Measurements from ENCODE around the gene CCDC102A.
A peak's percentile ranks its signal among the peaks of the same experiment; 100 is the strongest.

Gene CCDC102A

DNA sequence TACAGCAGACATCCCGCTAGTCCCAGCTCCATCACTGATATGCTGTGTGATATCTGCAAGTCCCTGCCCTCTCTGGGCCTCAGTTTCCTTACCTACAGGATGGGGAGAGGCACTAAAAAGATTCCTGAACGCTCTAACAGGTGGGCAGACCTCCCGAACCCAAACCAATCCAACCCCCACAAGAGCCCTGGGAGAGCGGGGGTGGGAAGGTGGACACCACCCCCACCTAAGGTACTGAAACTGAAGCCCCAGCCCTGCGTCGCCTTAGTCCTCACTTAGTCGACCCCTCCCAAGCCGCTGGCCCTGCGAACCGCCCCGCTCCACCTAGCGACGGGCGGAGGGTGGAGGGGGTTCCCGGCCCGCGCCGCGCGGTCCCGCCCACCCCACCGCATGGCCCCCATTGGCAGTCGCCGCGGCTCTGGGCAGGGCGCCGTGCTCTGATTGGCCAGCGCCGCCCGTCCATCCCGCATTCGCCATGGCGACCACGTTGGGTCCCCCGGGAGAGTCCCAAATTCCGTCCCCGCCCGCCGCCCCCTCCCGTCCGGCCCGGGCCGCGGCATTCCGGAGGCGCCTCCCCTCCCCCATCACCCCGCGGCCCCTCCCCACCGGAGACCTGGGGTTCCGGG, 578 bp downstream of the CCDC102A start:
- H3K27me3 ChIP-seq (ENCODE audit: control insufficient read depth in 1 of 2, insufficient read depth in 2 of 2, low read length in 2 of 2): no peaks in the 10 kb centered on the region
- H3K4me1 ChIP-seq (ENCODE audit: control insufficient read depth, insufficient read depth, low read length): peaks cover 41% of the 10 kb centered on the region
- H3K36me3 ChIP-seq (ENCODE audit: control insufficient read depth in 2 of 2, insufficient read depth in 2 of 2, low read length in 2 of 2): no peaks in the 10 kb centered on the region
- peak overlapping the region; percentile 64 for H3K27ac ChIP-seq (ENCODE audit: low read length)
- no peaks in the 10 kb centered on the region for H3K9me3 ChIP-seq (ENCODE audit: control insufficient read depth in 2 of 2, low read length in 2 of 2)
- H3K9ac ChIP-seq (ENCODE audit: low read length in 2 of 2): peak overlapping the region; percentile 79 to 90
- peak overlapping the region; percentile 92 to 95 for H3K4me3 ChIP-seq (ENCODE audit: low read length in 2 of 2)

DNA sequence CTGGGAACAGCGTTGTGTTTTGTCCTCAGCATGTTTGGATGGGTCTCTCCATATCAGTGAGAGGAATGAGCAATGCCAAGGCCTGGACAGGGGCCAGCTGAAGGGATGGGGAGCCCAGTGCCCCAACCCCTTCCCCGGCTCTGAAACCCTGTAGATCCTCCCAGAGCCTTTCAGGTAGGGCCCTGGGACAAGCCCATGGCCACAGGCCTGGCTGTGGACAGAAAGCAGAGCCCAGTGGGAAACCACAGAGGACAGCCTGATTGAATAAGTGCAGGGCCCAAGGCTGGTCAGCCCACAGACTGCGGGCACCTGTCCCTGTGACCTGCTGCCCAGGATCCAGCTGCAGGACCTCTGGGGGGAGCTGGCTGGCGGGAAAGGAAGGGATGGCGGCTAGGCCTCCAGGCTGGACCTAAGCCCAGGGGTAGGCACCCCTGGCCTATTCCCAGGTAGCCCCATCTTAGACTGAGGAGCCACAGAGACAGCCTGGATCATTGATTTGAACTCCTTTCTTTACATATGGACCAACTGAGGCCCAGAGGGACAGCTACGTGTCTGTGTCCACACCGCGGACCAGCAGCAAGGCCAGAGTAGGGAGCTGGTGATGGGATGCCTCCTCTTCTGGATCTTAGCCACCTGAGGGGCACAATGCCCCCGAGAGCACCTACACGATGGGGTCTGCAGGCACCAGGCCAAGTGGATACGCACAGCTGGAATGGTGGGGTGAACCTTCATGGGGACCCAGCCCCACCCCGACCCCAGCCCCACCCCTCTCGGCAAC, 1.3 kb downstream of the CCDC102A start:
- Histone ChIP-seq H3K4me1 (ENCODE audit: control insufficient read depth, insufficient read depth, low read length) (peaks cover 48% of the 10 kb centered on the region), H3K9me3 (ENCODE audit: control insufficient read depth in 2 of 2, low read length in 2 of 2) (no peaks in the 10 kb centered on the region), H3K36me3 (ENCODE audit: control insufficient read depth in 2 of 2, insufficient read depth in 2 of 2, low read length in 2 of 2) (no peaks in the 10 kb centered on the region), H3K4me3 (ENCODE audit: low read length in 2 of 2) (peak overlapping the region; percentile 92 to 95), H3K27ac (ENCODE audit: low read length) (peak overlapping the region; percentile 24), H3K27me3 (ENCODE audit: control insufficient read depth in 1 of 2, insufficient read depth in 2 of 2, low read length in 2 of 2) (no peaks in the 10 kb centered on the region), H3K9ac (ENCODE audit: low read length in 2 of 2) (peak overlapping the region in 1 of 2 donors; percentile 79)

- peak overlapping the region in 1 of 2 donors; percentile 54 for H3K4me3 ChIP-seq (ENCODE audit: low read length in 2 of 2)
- no peaks in the 10 kb centered on the region for H3K36me3 ChIP-seq (ENCODE audit: control insufficient read depth in 2 of 2, insufficient read depth in 2 of 2, low read length in 2 of 2)
- H3K9me3 ChIP-seq (ENCODE audit: control insufficient read depth in 2 of 2, low read length in 2 of 2): no peaks in the 10 kb centered on the region
- no peaks in the 10 kb centered on the region for H3K27me3 ChIP-seq (ENCODE audit: control insufficient read depth in 1 of 2, insufficient read depth in 2 of 2, low read length in 2 of 2)
- H3K9ac ChIP-seq (ENCODE audit: low read length in 2 of 2): no peak overlapping the region
- peak overlapping the region; percentile 18 for H3K27ac ChIP-seq (ENCODE audit: low read length)
- H3K4me1 ChIP-seq (ENCODE audit: control insufficient read depth, insufficient read depth, low read length): peaks cover 53% of the 10 kb centered on the region
Observed at GRCh38 chr16:57534337-57534880, 2.0 kb downstream of the CCDC102A start.

- H3K27me3 ChIP-seq (ENCODE audit: control insufficient read depth in 1 of 2, insufficient read depth in 2 of 2, low read length in 2 of 2): no peaks in the 10 kb centered on the region
- no peak overlapping the region for H3K9ac ChIP-seq (ENCODE audit: low read length in 2 of 2)
- no peaks in the 10 kb centered on the region for H3K36me3 ChIP-seq (ENCODE audit: control insufficient read depth in 2 of 2, insufficient read depth in 2 of 2, low read length in 2 of 2)
- peak overlapping the region; percentile 18 for H3K27ac ChIP-seq (ENCODE audit: low read length)
- no peaks in the 10 kb centered on the region for H3K9me3 ChIP-seq (ENCODE audit: control insufficient read depth in 2 of 2, low read length in 2 of 2)
- H3K4me3 ChIP-seq (ENCODE audit: low read length in 2 of 2): peak overlapping the region in 1 of 2 donors; percentile 54
- H3K4me1 ChIP-seq (ENCODE audit: control insufficient read depth, insufficient read depth, low read length): peaks cover 53% of the 10 kb centered on the region
Observed at GRCh38 chr16:57533431-57534336, 2.7 kb downstream of the CCDC102A start.

DNA sequence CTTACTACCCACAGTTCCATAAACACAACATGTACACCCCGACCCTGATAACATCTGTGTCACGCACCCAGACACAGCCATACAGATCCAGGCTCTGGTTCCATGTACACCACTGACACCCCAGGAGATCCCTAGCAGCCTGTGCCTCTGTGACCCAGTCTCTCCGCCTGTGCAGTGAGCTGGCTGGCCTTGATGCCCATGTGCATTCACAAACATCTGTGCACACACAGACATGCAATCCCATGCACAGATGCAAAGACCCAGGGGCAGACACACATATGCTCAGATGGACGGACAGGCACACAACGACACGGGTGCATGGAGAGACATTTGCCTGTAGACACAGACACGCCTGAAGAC, 4.1 kb downstream of the CCDC102A start:
- Histone ChIP-seq H3K4me3 (ENCODE audit: low read length in 2 of 2) (peak overlapping the region in 1 of 2 donors; percentile 57), H3K27ac (ENCODE audit: low read length) (peak overlapping the region; percentile 18), H3K4me1 (ENCODE audit: control insufficient read depth, insufficient read depth, low read length) (peaks cover 51% of the 10 kb centered on the region)

DNA sequence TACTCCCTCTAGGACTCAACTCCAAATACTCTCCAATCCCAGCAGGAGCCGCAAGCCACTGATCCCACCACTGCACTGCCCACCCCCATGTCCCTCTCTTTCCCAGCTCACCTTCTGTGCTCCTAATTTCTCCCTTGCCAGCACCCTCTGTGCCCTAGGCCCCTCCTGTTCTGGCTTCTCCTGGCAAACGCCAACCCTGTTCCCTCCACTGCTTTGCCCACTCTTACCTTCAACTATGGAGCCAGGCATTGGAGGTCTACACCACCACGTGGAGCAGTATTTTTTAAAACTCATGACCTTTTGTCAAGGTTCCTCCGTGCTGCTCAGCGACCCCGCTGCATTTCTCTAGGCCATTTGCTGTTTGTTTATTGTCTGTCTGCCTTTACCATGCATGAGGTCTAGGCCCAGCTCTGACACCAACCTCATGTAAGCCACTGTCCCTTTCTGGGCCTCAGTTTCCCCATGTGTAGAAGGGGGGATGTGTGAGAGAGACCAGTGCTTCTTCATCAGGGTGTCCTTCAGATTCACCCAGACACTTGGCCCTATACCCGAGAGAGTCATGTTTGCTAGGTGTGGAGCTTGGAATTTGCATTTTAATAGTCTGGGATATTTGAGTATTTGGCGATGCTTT, 4.6 kb downstream of the CCDC102A start:
- Histone ChIP-seq H3K4me1 (ENCODE audit: control insufficient read depth, insufficient read depth, low read length) (peaks cover 47% of the 10 kb centered on the region), H3K27me3 (ENCODE audit: control insufficient read depth in 1 of 2, insufficient read depth in 2 of 2, low read length in 2 of 2) (no peaks in the 10 kb centered on the region), H3K9me3 (ENCODE audit: control insufficient read depth in 2 of 2, low read length in 2 of 2) (no peaks in the 10 kb centered on the region), H3K4me3 (ENCODE audit: low read length in 2 of 2) (no peak overlapping the region), H3K36me3 (ENCODE audit: control insufficient read depth in 2 of 2, insufficient read depth in 2 of 2, low read length in 2 of 2) (peaks cover 3 to 4% of the 10 kb centered on the region in 2 donors), H3K27ac (ENCODE audit: low read length) (no peak overlapping the region), H3K9ac (ENCODE audit: low read length in 2 of 2) (no peak overlapping the region)

More for the DNA sequence above, 4.1 kb downstream of the CCDC102A start:
- Histone ChIP-seq H3K36me3 (ENCODE audit: control insufficient read depth in 2 of 2, insufficient read depth in 2 of 2, low read length in 2 of 2) (peaks cover 3 to 4% of the 10 kb centered on the region in 2 donors), H3K9me3 (ENCODE audit: control insufficient read depth in 2 of 2, low read length in 2 of 2) (no peaks in the 10 kb centered on the region), H3K9ac (ENCODE audit: low read length in 2 of 2) (no peak overlapping the region), H3K27me3 (ENCODE audit: control insufficient read depth in 1 of 2, insufficient read depth in 2 of 2, low read length in 2 of 2) (no peaks in the 10 kb centered on the region)

DNA sequence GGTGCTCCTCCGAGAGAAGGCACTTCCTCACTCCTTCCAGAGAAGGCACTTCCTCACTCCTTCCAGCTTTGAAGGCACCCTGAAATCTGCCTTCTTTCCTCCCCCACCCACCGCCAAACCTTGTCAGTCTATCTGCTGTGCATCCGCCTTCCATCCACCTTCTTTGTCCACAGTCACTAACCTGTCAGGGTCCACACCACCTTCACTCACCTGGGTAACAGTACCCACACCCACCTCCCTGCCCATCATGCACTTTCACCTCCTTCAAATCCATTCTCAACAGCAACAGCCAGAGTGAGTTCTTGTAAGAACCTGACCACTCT, 5.2 kb downstream of the CCDC102A start:
- H3K27me3 ChIP-seq (ENCODE audit: control insufficient read depth in 1 of 2, insufficient read depth in 2 of 2, low read length in 2 of 2): no peaks in the 10 kb centered on the region
- H3K4me3 ChIP-seq (ENCODE audit: low read length in 2 of 2): no peak overlapping the region
- H3K9me3 ChIP-seq (ENCODE audit: control insufficient read depth in 2 of 2, low read length in 2 of 2): no peaks in the 10 kb centered on the region
- no peak overlapping the region for H3K27ac ChIP-seq (ENCODE audit: low read length)
- peaks cover 3 to 4% of the 10 kb centered on the region in 2 donors for H3K36me3 ChIP-seq (ENCODE audit: control insufficient read depth in 2 of 2, insufficient read depth in 2 of 2, low read length in 2 of 2)
- peaks cover 46% of the 10 kb centered on the region for H3K4me1 ChIP-seq (ENCODE audit: control insufficient read depth, insufficient read depth, low read length)
- no peak overlapping the region for H3K9ac ChIP-seq (ENCODE audit: low read length in 2 of 2)

DNA sequence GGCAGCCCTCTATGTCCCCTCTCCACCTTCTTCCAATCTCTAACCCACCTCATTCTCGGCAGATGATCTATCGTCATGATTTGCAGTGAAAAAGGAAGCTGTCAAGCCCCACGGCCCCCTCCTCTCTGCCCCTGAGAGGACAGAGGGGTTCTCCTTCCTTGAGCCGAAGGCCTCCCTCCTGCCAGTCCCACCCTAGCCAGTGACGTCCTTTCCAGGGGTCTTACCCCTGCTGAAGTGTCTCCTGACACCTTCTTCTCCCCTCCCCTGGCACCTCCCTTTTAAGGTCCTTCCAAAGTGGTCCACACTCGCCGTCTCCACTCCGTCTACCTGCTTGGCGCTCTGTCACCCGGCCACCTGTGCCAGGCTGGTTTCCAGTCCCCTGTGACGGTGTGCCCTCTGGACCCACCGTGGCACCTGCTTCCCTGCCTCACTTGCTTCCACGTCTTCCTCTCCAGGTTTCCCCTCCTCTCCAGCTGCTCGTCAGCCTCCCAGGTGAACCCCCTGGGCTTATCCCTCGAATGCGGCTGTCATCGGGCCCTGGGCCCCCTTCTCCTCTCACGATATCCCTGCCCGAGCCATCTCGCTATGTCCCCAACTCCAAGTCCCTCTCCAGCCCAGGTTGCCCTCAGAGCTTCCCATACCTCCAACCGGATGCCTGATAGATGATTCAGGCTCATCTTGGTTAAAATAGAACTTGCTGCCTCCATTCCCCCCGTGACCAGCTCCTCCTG, 5.7 kb downstream of the CCDC102A start:
- H3K4me1 ChIP-seq (ENCODE audit: control insufficient read depth, insufficient read depth, low read length): peaks cover 46% of the 10 kb centered on the region
- peaks cover 3 to 4% of the 10 kb centered on the region in 2 donors for H3K36me3 ChIP-seq (ENCODE audit: control insufficient read depth in 2 of 2, insufficient read depth in 2 of 2, low read length in 2 of 2)
- H3K9ac ChIP-seq (ENCODE audit: low read length in 2 of 2): peak overlapping the region; percentile 51 to 62
- H3K27me3 ChIP-seq (ENCODE audit: control insufficient read depth in 1 of 2, insufficient read depth in 2 of 2, low read length in 2 of 2): no peaks in the 10 kb centered on the region
- peak overlapping the region; percentile 83 for H3K27ac ChIP-seq (ENCODE audit: low read length)
- H3K9me3 ChIP-seq (ENCODE audit: control insufficient read depth in 2 of 2, low read length in 2 of 2): no peaks in the 10 kb centered on the region
- H3K4me3 ChIP-seq (ENCODE audit: low read length in 2 of 2): no peak overlapping the region

- H3K9ac ChIP-seq (ENCODE audit: low read length in 2 of 2): peak overlapping the region; percentile 51 to 62
- H3K36me3 ChIP-seq (ENCODE audit: control insufficient read depth in 2 of 2, insufficient read depth in 2 of 2, low read length in 2 of 2): peaks cover 3 to 4% of the 10 kb centered on the region in 2 donors
- H3K27ac ChIP-seq (ENCODE audit: low read length): peak overlapping the region; percentile 83
- H3K4me1 ChIP-seq (ENCODE audit: control insufficient read depth, insufficient read depth, low read length): peaks cover 43% of the 10 kb centered on the region
- H3K27me3 ChIP-seq (ENCODE audit: control insufficient read depth in 1 of 2, insufficient read depth in 2 of 2, low read length in 2 of 2): no peaks in the 10 kb centered on the region
- H3K4me3 ChIP-seq (ENCODE audit: low read length in 2 of 2): no peak overlapping the region
- H3K9me3 ChIP-seq (ENCODE audit: control insufficient read depth in 2 of 2, low read length in 2 of 2): no peaks in the 10 kb centered on the region
Observed at GRCh38 chr16:57530104-57530521, 6.3 kb downstream of the CCDC102A start.

Measured in stomach smooth muscle (tissue), 2 donors.